T-cell (primary cell): ENCODE results near the gene PTMS. TPM values are rescaled to one million over a fixed set of nuclear protein-coding genes. Genes with fewer than 3 reads are reported as not detected.

Experiments used
- ATAC-seq, 4 experiments: fragments of 200-7000 bp in 3 of 4; fragments of 150-1000 bp in 1 of 4; cut with Tn5 transposase; replicated peaks in 1 of 4; 1 replicate in 3 of 4; 2 replicates in 1 of 4; pipeline ENCODE4 v1.10.0; 2021; ENCODE audit warnings: moderate library complexity in 3 of 4, mild to moderate bottlenecking in 2 of 4, moderate number of reproducible peaks in 1 of 4
- CTCF ChIA-PET, 2 donors: fragments of 300-600 bp; sonication (Branson Sonifier 250); formaldehyde crosslinking; loops; one replicate each; lab custom pipeline; 2022; ENCODE audit warnings: antibody characterized with exemption in 2 of 2; lab: Charles Lee
- POLR2A ChIA-PET, 2 donors: fragments of 300-600 bp; sonication (Branson Sonifier 250); formaldehyde crosslinking; loops; one replicate each; lab custom pipeline; 2022; ENCODE audit warnings: antibody characterized with exemption in 2 of 2; lab: Charles Lee
- DNase-seq, 35 experiments: peaks; one replicate each; pipeline versions ENCODE4 v3.0.0 to v3.0.0-alpha.2; 2013 to 2023
- H3K27ac ChIP-seq: one replicate; pipeline ENCODE4 v1.5.1; 2013; ENCODE audit warnings: low read length
- H3K27me3 ChIP-seq, 2 experiments: replicated peaks in 1 of 2; 1 replicate in 1 of 2; 2 replicates in 1 of 2; pipeline versions ENCODE4 v1.6.1 to v1.7.0; 2013; ENCODE audit warnings: low read length in 1 of 2, mixed read lengths in 1 of 2; ENCODE audit not compliant: control insufficient read depth in 2 of 2, insufficient read depth in 2 of 2; ENCODE audit errors: extremely low read depth in 1 of 2
- H3K36me3 ChIP-seq, 2 donors: 1 replicate in 1 of 2; 2 replicates in 1 of 2; pipeline versions ENCODE4 v1.6.1 to v1.7.0; 2013; ENCODE audit warnings: low read length in 1 of 2; ENCODE audit not compliant: control insufficient read depth in 2 of 2, insufficient read depth in 1 of 2; ENCODE audit errors: extremely low read depth in 1 of 2
- H3K4me1 ChIP-seq, 2 experiments: 1 replicate in 1 of 2; 2 replicates in 1 of 2; pipeline versions ENCODE4 v1.6.1 to v1.7.0; 2013; ENCODE audit warnings: low read length in 2 of 2, mixed read lengths in 1 of 2; ENCODE audit not compliant: insufficient read depth in 2 of 2, control insufficient read depth in 1 of 2; ENCODE audit errors: extremely low read depth in 1 of 2
- H3K4me3 ChIP-seq, 2 donors: 1 replicate in 1 of 2; 2 replicates in 1 of 2; pipeline versions ENCODE4 v1.5.1 to v1.7.0; 2013; ENCODE audit warnings: mild to moderate bottlenecking in 2 of 2, low read length in 1 of 2, moderate library complexity in 1 of 2; ENCODE audit not compliant: control insufficient read depth in 1 of 2; ENCODE audit errors: extremely low read depth in 1 of 2
- H3K9me3 ChIP-seq: 2 replicates; pipeline ENCODE4 v1.7.0; 2013
- H3K27ac Mint-ChIP-seq, 2 donors: one replicate each; pipeline ENCODE4 v1.8.0; 2020 to 2021; ENCODE audit warnings: mild to moderate bottlenecking in 2 of 2, mixed read lengths in 2 of 2
- H3K27me3 Mint-ChIP-seq, 2 donors: one replicate each; pipeline ENCODE4 v1.8.0; 2021 to 2022; ENCODE audit warnings: mixed read lengths in 2 of 2
- H3K36me3 Mint-ChIP-seq: one replicate; pipeline ENCODE4 v1.8.0; 2021; ENCODE audit warnings: mixed read lengths
- H3K4me1 Mint-ChIP-seq, 3 donors: one replicate each; pipeline ENCODE4 v1.8.0; 2020 to 2022; ENCODE audit warnings: mixed read lengths in 3 of 3, mild to moderate bottlenecking in 1 of 3
- H3K4me3 Mint-ChIP-seq, 3 donors: one replicate each; pipeline ENCODE4 v1.8.0; 2020 to 2022; ENCODE audit warnings: mild to moderate bottlenecking in 3 of 3, mixed read lengths in 3 of 3, moderate library complexity in 3 of 3
- H3K9me3 Mint-ChIP-seq, 3 donors: one replicate each; pipeline ENCODE4 v1.8.0; 2020 to 2022; ENCODE audit warnings: mixed read lengths in 3 of 3
- WGBS: methylation state at CpG from one replicate; pipeline ENCODE4 v1.1.5; 2013; ENCODE audit warnings: missing lambda C conversion rate; ENCODE audit not compliant: insufficient coverage; 5-methylcytosine and 5-hydroxymethylcytosine counted together
- total RNA-seq, 35 experiments: library from RNA in 6 of 35; stranded (reverse) in 6 of 35; fragments of 120-200 nt in 1 of 35; gene quantifications; one replicate each; pipeline versions ENCODE4 v1.2.1 to v1.2.4 and lab custom pipeline; 2013 to 2026

Gene PTMS
- total RNA-seq, 5 donors from 2014 or later (not counting 1 experiment from before 2014, with no cell fraction given): 6.5 to 15.9 (median 10.6) TPM

- DNase-seq (peak in 29 of 35 experiments; percentile 17 to 77 (median 49)), ATAC-seq (peak; percentile 54 to 80 (median 58))
- Mint-ChIP-seq H3K27ac (peak overlapping the region in 1 of 2 donors; percentile 43), H3K4me1 (peaks cover 25 to 40% (median 35%) of the 10 kb centered on the region in 3 donors), H3K4me3 (peak overlapping the region; percentile 13 to 76 (median 31)), H3K27me3 (peaks cover 33 to 37% of the 10 kb centered on the region in 2 donors), H3K36me3 (no peaks in the 10 kb centered on the region), H3K9me3 (no peaks in the 10 kb centered on the region)
- peak overlapping the region in 1 of 2 donors; percentile 10 for H3K4me3 ChIP-seq
- 19% methylated on average over 9 of the region's 16 CpGs for WGBS
- CTCF ChIA-PET: interaction anchor here (2.7 to 2.9 kb wide), 2 partner anchors 10 to 11 kb away, joined by 14 to 22 read pairs; partner anchors contain the start of gene MLF2 (in 2 of the 2)
- H3K27ac ChIP-seq: no peak overlapping the region
- H3K4me1 ChIP-seq: peaks cover 9 to 44% of the 10 kb centered on the region in 2 experiments
- peaks cover 0 to 49% of the 10 kb centered on the region in 2 experiments for H3K27me3 ChIP-seq
- POLR2A ChIA-PET: no interaction called here
- H3K9me3 ChIP-seq: no peaks in the 10 kb centered on the region
- no peaks in the 10 kb centered on the region for H3K36me3 ChIP-seq
Measured at GRCh38 chr12:6764011-6764828, 1.9 kb upstream of the PTMS start.

- Histone ChIP-seq H3K4me1 (peaks cover 9 to 44% of the 10 kb centered on the region in 2 experiments), H3K27me3 (peaks cover 0 to 54% of the 10 kb centered on the region in 2 experiments), H3K27ac (no peak overlapping the region), H3K9me3 (no peaks in the 10 kb centered on the region), H3K36me3 (no peaks in the 10 kb centered on the region), H3K4me3 (peak overlapping the region in 1 of 2 donors; percentile 47)
- DNase-seq (no peak), ATAC-seq (no peak)
- Mint-ChIP-seq H3K27ac (peak overlapping the region in 1 of 2 donors; percentile 64), H3K27me3 (peaks cover 33 to 37% of the 10 kb centered on the region in 2 donors), H3K4me1 (peaks cover 25 to 47% (median 35%) of the 10 kb centered on the region in 3 donors), H3K36me3 (no peaks in the 10 kb centered on the region), H3K4me3 (peak overlapping the region; percentile 62 to 76 (median 73)), H3K9me3 (no peaks in the 10 kb centered on the region)
- WGBS: 72% methylated on average over 5 of the region's 7 CpGs
- CTCF ChIA-PET: interaction anchor here (0.8 to 2.9 kb wide), 5 partner anchors 10 to 27 kb away, joined by 4 to 22 read pairs (median 7); partner anchors contain the start of gene MLF2 (in 2 of the 2)
- POLR2A ChIA-PET: no interaction called here
Measured at GRCh38 chr12:6765048-6765633, 1.0 kb upstream of the PTMS start.

- Mint-ChIP-seq H3K36me3 (no peaks in the 10 kb centered on the region), H3K27ac (peak overlapping the region; percentile 43 to 52), H3K4me3 (peak overlapping the region; percentile 79 to 88 (median 81)), H3K9me3 (no peaks in the 10 kb centered on the region), H3K4me1 (peaks cover 35 to 57% (median 48%) of the 10 kb centered on the region in 3 donors), H3K27me3 (peaks cover 39 to 42% of the 10 kb centered on the region in 2 donors)
- DNase-seq (peak in 22 of 35 experiments; percentile 15 to 74 (median 36)), ATAC-seq (peak; percentile 76 to 81 (median 78))
- H3K36me3 ChIP-seq: no peaks in the 10 kb centered on the region
- peaks cover 0 to 65% of the 10 kb centered on the region in 2 experiments for H3K27me3 ChIP-seq
- H3K9me3 ChIP-seq: no peaks in the 10 kb centered on the region
- H3K27ac ChIP-seq: no peak overlapping the region
- WGBS: under 1% methylated on average over 88 of the region's 88 CpGs
- CTCF ChIA-PET: interaction anchor here (0.6 to 2.9 kb wide), 24 partner anchors 8 to 1935 kb away, joined by 3 to 22 read pairs (median 4); partner anchors contain the start of genes COPS7A (in 2 of the 2), MLF2 (in 2 of the 2), CDCA3 (in 1 of the 2) and USP5 (in 1 of the 2)
- H3K4me3 ChIP-seq: peak overlapping the region; percentile 44 to 74
- POLR2A ChIA-PET: interaction anchor here (0.6 to 1.5 kb wide), 3 partner anchors 14 to 107 kb away, joined by 4 to 10 read pairs (median 5); no protein-coding TSS in a partner anchor
- peaks cover 18 to 59% of the 10 kb centered on the region in 2 experiments for H3K4me1 ChIP-seq
Measured at GRCh38 chr12:6766651-6767349, 637 bp downstream of the PTMS start.

GRCh38 chr12:6767353-6768319, 1.5 kb downstream of the PTMS start:
- no peak for ATAC-seq
- H3K27me3 ChIP-seq: peaks cover 0 to 68% of the 10 kb centered on the region in 2 experiments

DNA sequence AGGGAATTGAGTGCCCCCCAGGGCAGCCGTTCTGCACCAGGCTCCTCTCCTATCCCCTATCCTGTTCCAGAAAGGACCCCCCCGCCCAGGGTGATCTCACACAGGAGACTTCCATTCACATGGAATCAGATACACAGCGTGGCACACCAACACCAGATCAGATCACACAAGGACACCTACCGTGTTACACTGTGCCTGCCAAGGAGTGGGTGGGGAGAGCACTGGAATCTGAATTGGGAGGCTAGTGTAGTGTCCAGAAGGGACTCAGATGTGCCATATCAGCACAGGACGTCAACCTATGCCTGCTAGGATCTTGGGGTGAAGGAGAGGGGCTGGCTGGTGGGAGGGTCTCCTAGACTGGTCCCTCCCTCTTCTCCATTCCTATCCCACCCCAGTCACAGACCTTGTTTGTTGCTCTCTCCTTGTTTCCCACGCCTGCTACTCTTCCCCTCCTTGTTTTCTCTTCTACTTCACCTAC, 2.3 kb downstream of the PTMS start:
- peak overlapping the region in 1 of 2 donors; percentile 5 for H3K27ac Mint-ChIP-seq
- H3K9me3 ChIP-seq: no peaks in the 10 kb centered on the region
- POLR2A ChIA-PET: no interaction called here
- H3K4me1 Mint-ChIP-seq: peaks cover 41 to 69% (median 60%) of the 10 kb centered on the region in 3 donors
- ATAC-seq (no peak), DNase-seq (no peak)
- WGBS: no CpG with 5 or more reads among the region's 6 CpGs
- no peak overlapping the region for H3K27ac ChIP-seq
- H3K9me3 Mint-ChIP-seq: no peaks in the 10 kb centered on the region
- H3K27me3 ChIP-seq: peaks cover 0 to 77% of the 10 kb centered on the region in 2 experiments
- peaks cover 41 to 50% of the 10 kb centered on the region in 2 donors for H3K27me3 Mint-ChIP-seq
- H3K36me3 ChIP-seq: no peaks in the 10 kb centered on the region
- no peaks in the 10 kb centered on the region for H3K36me3 Mint-ChIP-seq
- H3K4me3 ChIP-seq: no peak overlapping the region
- peak overlapping the region in 1 of 3 donors; percentile 29 for H3K4me3 Mint-ChIP-seq
- peaks cover 18 to 76% of the 10 kb centered on the region in 2 experiments for H3K4me1 ChIP-seq
- CTCF ChIA-PET: interaction anchor here (0.5 to 1.6 kb wide), 3 partner anchors 13 to 24 kb away, joined by 3 to 7 read pairs (median 3); no protein-coding TSS in a partner anchor

More at GRCh38 chr12:6767353-6768319, 1.5 kb downstream of the PTMS start:
- Mint-ChIP-seq H3K4me3 (peak overlapping the region; percentile 79 to 88 (median 81)), H3K4me1 (peaks cover 38 to 61% (median 53%) of the 10 kb centered on the region in 3 donors), H3K27me3 (peaks cover 41 to 42% of the 10 kb centered on the region in 2 donors), H3K36me3 (no peaks in the 10 kb centered on the region), H3K27ac (peak overlapping the region; percentile 49 to 62), H3K9me3 (no peaks in the 10 kb centered on the region)
- peaks cover 18 to 67% of the 10 kb centered on the region in 2 experiments for H3K4me1 ChIP-seq
- POLR2A ChIA-PET: interaction anchor here (0.5 to 1.5 kb wide), 4 partner anchors 13 to 106 kb away, joined by 3 to 10 read pairs (median 4); no protein-coding TSS in a partner anchor
- H3K36me3 ChIP-seq: no peaks in the 10 kb centered on the region
- DNase-seq: no peak
- H3K27ac ChIP-seq: no peak overlapping the region
- CTCF ChIA-PET: interaction anchor here (0.5 to 2.9 kb wide), 24 partner anchors 7 to 290 kb away, joined by 3 to 22 read pairs (median 4); partner anchors contain the start of genes MLF2 (in 2 of the 2), CDCA3 (in 1 of the 2), COPS7A (in 1 of the 2) and USP5 (in 1 of the 2)
- peak overlapping the region; percentile 44 to 74 for H3K4me3 ChIP-seq
- 56% methylated on average over 31 of the region's 44 CpGs for WGBS
- H3K9me3 ChIP-seq: no peaks in the 10 kb centered on the region
